Measurements from ENCODE around the gene GRAMD1A. TPM values are rescaled to one million over a fixed set of nuclear protein-coding genes. Genes with fewer than 3 reads are reported as not detected.

GRAMD1A gene
- total and polyA plus RNA-seq, 2 donors (not counting 1 experiment from before 2014, with no cell fraction given) = 83.8 to 102 TPM

- Histone ChIP-seq H3K4me3 (ENCODE audit: control extremely low read depth in 1 of 5, extremely low read depth in 1 of 5, insufficient read depth in 1 of 5, low read depth in 2 of 5, low read length in 4 of 5) (no peak overlapping the region), H4K20me1 (ENCODE audit: control insufficient read depth, insufficient read depth, low read length, poor library complexity, severe bottlenecking) (peaks cover 22% of the 10 kb centered on the region), H3K27ac (ENCODE audit: low read length in 2 of 2) (no peak overlapping the region), H3K9ac (ENCODE audit: low read length) (no peak overlapping the region), H3K9me3 (ENCODE audit: control extremely low read depth in 1 of 3, control insufficient read depth in 2 of 3, insufficient read depth in 1 of 3, low read length in 2 of 3) (no peaks in the 10 kb centered on the region), H2AFZ (ENCODE audit: insufficient read depth, low read depth, low read length, poor library complexity, severe bottlenecking) (no peak overlapping the region), H3K79me2 (ENCODE audit: control insufficient read depth, insufficient read depth, low read length) (peaks cover 3% of the 10 kb centered on the region), H3K4me1 (ENCODE audit: control insufficient read depth in 2 of 2, insufficient read depth in 2 of 2, low read length in 2 of 2) (peaks cover 17 to 25% of the 10 kb centered on the region in 2 donors), H3K4me2 (replicated peaks; ENCODE audit: low read depth, low read length, poor library complexity, severe bottlenecking) (no peak overlapping the region), H3K27me3 (replicated peaks in 1 of 4; ENCODE audit: control extremely low read depth in 1 of 4, control insufficient read depth in 3 of 4, insufficient read depth in 4 of 4, low read length in 3 of 4) (no peaks in the 10 kb centered on the region), H3K36me3 (replicated peaks in 1 of 2; ENCODE audit: control extremely low read depth in 1 of 2, control insufficient read depth in 1 of 2, extremely low read depth in 1 of 2, insufficient read depth in 2 of 2, low read length in 1 of 2) (peaks cover 0 to 54% of the 10 kb centered on the region in 2 experiments)
- Mint-ChIP-seq H3K4me3 (no peak overlapping the region), H3K4me1 (peaks cover 25% of the 10 kb centered on the region), H3K9me3 (ENCODE audit: insufficient read depth) (no peaks in the 10 kb centered on the region), H3K27ac (no peak overlapping the region), H3K27me3 (no peaks in the 10 kb centered on the region)
- WGBS (ENCODE audit: insufficient coverage) = 86% methylated on average over 2 of the region's 13 CpGs
- ATAC-seq (ENCODE audit: low read depth) = no peak
- POLR2A ChIA-PET = no interaction called here
- DNase-seq = no peak
- CTCF ChIA-PET = interaction anchor here (0.7 to 5.9 kb wide), 3 partner anchors 8 to 39 kb away, joined by 5 to 71 read pairs (median 32); no protein-coding TSS in a partner anchor
- TF ChIP-seq EZH2 (IDR thresholded peaks at IDR 0.05; ENCODE audit: borderline replicate concordance, insufficient read depth, low read depth, low read length, poor library complexity, severe bottlenecking) (no peak), CTCF (IDR thresholded peaks at IDR 0.05) (no peak)
- intact Hi-C loops (cut with micrococcal nuclease) = no loop called here
Measured at GRCh38 chr19:35011091-35011689, 11.1 kb downstream of the GRAMD1A start.
